HG02870 (cell line): Measurements from ENCODE around the gene PIK3IP1.
"Not testable (repeated sequence)": the region's sequence is repeated elsewhere in the genome, so short reads cannot be mapped to it uniquely, and the experiment has no call there.

Experiments used
- ATAC-seq: cut with Tn5 transposase; IDR thresholded peaks from one replicate; pipeline ENCODE4 v1.9.1; 2021; ENCODE audit warnings: mild to moderate bottlenecking, moderate library complexity; ENCODE audit not compliant: unreplicated experiment

PIK3IP1 gene, protein sequence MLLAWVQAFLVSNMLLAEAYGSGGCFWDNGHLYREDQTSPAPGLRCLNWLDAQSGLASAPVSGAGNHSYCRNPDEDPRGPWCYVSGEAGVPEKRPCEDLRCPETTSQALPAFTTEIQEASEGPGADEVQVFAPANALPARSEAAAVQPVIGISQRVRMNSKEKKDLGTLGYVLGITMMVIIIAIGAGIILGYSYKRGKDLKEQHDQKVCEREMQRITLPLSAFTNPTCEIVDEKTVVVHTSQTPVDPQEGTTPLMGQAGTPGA

DNA sequence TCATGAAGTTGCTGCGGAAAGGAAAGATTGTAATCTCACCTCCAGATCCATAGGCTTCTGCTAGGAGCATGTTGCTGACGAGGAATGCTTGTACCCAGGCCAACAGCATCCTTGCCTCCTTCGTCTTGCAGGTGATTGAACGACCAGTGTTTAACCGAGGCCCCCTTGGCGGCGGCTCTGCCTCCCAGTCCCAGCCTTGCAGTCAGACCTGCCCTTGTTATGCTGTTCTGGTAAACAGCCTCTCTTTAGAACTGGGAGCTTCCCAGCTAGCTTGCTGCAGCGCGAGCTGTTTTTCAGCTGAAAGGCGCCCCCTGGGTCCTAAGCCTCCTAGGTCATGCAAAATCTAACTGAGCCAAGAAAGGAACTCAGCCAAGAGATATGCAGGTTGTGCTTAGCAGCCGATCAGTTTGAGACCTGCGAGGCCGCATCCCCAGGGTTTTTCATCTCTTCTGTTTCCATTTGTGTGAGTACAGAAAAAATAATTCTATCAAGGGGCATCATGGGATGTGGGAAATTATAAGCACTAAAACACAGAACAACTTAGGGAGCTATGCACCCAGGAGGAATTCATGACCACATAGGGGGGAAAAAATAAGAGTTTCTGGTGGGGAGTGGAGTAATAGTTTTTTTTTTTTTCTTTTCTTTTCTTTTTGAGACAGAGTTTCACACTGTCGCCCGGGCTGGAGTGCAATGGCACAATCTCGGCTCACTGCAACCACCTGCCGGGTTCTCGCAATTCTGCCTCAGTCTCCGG, at the start of gene PIK3IP1:
TSS of gene PIK3IP1 (minus strand) at position 253 of the 754 bp plus-strand sequence. CDS start at position 109, 144 bp downstream.
- peak; percentile 33 for ATAC-seq

DNA sequence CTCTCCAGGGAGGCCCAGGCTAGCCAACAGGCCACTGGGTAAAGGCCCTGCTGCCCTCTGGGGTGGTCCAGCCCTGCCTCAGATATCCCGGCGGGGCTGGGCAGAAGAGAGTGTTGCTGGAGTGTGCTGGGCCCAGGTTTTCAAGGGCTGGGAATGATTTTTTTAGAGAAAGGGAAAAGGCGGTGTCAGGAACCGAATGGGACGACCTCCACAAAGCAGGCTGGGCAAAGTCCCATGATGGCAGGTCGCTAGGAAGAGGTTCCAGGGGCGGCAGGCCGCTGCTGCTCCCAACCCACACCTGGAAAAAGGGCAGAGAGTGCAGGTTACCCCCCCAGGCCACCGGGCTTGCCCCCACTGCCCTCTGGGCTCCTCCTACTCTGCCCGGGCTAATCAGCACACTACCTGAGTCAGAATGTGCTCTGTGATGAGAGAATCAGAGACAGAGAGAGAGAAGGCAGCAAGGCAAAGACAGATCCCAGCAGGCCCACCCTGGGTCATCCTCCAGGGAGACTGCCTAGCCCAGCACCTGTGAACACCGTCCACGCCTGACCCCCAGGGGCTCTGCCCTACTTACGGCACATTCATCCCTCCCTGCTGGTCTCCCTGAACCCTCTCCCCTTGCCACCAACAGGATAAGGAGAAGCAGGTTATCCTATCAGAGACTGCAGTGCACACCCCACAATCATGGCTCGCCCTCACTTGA, 49.2 kb upstream of the PIK3IP1 start:
- no peak for ATAC-seq

DNA sequence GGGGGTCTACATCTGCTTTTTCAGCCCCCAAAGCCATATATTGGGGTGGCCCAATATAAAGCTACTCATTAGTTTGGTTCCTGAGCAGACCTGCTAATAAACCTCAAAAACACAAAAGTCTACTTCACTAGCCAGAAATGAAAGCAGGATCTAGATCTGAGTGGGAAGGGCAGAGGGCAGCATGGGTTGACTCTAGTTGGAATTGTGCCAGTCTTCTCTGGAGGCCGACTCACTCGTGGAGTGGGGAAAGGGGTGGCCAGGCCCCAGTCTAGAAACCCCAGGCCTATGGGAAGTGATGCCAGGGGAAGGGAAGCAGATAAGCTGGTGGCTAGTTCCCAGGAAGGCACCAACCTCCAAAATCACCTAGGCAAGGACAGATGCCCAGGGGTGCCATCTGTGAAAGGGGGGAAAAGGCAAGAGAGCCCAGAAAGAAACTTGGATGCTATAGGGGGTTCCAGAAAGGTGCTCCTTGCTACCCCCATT, 48.5 kb upstream of the PIK3IP1 start:
- ATAC-seq: no peak

DNA sequence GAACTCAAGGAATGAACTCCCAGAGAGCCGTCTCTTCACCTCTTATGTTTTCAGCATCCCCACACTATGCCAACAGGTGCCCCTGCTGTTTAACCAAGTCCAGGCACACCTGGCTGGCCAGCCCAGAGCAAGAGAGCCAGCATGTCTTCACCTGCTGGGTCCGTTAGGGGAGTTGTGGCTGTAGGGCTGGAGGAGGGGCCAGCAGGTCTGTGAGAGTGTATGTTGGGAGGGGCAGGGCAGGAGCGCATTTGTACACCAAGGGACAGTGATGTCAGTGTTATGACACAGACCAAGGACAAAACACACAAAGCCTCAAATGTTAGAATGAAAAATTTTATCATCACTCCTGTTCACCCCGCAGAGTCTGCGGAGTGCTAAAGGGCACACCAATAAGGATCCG, 48.1 kb upstream of the PIK3IP1 start:
- no peak for ATAC-seq

DNA sequence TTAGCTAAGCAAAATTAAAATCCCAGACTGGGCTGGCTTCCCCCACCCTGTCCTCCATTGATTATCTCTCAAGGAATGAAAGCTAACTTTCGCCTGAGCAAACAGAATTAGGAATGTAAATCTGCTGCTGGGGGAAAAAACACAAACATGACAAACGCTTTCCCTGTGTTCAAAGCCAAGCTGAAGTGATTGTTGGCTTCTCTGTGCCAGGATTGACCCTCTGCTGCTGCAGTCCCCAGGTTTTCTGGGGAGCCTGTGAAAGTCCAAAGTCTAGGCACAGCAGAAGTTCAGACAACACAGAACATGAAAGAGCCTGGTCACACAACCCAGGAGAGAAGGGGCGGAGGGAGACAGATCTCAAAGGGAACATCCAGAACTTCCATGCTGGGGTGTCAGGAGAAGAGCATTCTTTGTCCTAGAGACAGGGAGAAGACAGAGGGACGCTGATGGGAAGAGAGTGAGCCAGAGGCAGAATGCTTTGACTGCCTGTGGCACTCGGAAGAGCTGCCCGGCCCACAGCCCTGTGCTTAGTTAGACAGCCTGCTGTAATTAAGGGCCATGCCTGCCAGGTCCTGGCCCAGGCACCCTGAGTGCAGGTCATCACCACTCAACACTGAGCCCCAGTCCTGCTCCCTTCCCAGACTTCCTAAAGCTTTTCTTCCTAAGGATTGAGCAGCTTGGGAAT, 47.0 kb upstream of the PIK3IP1 start:
- ATAC-seq: no peak

DNA sequence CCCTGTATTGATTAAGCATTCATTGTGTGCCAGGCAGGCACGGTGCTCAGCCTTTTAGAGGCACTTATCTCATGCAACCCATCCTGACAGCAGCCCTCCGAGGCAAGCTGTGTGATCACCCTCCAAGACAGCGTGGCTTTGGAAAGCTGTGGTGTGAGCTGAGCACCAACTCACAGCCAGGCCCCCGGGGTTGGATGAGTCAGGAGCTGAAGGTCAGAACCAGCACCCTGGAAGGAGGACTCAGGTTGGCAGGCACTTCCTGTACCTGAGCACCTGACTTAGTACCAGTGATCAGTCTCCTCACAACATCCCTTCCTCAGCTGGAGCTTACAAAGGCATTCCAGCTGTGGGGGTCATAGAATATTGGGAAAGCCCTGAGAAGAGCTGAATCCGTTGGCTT, 44.9 kb upstream of the PIK3IP1 start:
- ATAC-seq: no peak

DNA sequence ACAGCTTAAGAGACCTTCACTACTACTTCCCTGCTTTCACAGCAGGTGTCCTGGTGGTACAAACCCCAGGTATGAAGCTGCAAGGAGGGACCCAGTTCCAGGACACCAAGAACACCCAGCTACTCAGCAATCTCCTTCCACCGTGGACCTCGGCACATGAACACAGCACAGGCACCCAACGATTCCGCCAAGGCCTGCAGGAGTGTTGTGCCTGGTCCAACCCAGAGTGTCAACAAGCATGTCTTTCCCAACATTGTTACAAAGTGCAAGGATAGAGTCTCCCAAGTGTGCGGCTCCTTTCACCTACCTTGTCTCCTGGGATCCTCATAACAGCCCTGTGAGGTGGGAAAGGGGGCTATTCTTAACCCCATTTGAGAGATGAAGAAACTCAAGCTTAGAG, 42.0 kb upstream of the PIK3IP1 start:
- no peak for ATAC-seq

DNA sequence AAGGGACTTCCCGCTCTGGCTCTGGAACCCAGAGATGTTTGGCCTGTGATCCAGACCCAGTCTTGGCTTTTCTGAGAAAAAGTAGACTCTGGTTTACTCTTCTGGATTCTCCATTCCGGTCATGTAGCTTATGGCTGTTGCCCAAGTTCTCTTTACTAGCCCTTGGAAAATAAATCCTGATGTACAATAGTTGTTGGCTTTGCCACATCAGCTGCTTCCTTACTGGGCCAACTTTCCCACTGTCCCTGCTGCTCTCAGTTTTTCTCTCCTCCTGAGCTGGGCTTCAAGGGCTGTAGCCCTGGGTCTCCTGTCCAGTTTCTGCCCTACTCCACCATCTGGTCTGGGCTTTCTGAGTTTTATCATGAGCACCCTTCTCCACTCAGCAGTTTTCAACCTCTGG, 41.4 kb upstream of the PIK3IP1 start:
- no peak for ATAC-seq

DNA sequence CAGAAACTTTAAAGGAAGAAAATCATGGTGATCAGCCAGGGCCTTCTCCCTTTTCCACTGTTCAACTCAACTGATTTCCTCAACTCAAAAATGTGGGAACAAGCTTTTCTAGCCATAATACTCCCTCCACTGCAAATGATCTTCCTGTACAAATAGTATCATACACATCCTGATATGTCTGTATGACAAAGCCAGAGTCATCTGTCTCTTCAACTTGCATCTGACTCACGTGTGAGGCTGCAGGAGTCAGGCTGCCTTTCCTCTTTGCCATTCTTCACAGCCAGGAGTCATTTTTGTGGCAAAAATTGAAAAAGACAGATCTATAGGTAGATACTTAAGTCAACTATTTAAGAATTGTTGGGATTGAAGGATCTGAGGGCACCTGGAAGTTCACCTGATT, 40.6 kb upstream of the PIK3IP1 start:
- no peak for ATAC-seq

DNA sequence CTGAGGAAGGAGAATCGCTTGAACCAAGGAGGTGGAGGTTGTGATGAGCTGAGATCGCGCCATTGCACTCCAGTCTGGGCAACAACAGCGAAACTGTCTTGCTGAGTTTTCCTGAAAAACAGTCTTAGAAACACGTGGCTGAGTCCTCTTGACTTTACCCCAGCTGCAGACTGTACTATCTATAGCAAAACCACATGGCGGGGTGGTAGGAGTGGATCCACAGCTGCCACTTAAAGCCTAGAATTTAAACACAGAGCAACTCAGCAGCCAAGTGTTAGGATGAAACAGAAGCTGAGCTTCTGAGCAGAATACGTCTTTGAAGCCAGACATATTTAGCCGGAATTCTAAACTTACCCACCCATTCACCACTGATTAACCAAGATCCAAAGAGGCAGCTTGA, 39.7 kb upstream of the PIK3IP1 start:
- no peak for ATAC-seq

DNA sequence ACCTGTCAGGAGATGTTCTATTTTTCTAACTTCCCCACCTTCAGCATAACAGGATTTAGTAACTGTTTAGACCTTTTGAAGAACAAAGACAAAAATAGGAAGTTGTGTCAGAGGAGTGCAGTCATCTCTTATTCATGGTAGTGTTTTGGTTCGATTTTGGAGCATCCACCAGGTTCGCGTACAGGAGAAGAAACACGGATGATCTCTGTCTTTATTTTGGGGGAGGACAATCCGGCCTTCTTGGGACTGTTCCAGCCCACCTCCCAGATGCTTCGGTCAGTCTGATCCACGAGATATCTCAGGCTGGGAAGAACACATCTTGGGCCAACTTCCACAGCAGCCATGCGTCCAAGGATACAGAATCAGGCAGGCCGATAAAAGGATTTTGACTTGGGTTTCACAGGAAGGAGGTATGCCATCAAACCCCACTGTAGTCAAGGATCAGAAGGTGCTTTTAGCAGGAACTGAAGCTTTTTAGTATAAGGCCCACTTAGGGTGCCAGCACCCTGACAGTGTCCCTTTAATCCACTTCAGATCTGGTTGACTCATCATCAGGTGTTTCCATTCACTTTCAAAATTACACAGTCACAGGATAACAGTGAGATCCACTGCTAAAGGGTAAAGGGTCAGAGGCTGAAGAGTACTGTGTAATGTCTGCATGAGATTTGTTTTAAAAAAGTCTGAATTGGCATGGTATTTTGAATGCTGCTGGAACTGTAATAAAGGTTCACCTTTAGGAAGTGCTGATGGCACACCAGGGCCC, 37.3 kb upstream of the PIK3IP1 start:
- ATAC-seq: no peak

DNA sequence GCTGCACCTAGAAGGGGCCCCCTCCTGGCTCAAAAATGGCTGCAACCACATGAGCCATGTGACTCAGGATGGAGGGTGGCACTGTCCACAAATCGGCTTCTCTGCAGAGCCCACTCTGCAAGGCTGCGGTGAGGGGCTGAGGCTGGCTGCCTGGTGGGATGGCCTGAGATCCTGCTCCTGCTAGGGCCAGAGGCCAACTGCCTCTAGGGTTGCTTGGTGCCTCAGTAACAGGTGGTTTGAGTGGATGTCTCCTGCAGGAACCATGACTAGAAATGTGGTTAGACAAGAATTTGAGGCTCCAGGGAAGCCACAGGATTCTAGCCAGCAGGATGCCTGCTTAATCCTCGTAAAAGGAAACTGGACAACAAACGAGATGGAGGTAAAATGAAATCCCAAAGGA, 36.7 kb upstream of the PIK3IP1 start:
- ATAC-seq: no peak

DNA sequence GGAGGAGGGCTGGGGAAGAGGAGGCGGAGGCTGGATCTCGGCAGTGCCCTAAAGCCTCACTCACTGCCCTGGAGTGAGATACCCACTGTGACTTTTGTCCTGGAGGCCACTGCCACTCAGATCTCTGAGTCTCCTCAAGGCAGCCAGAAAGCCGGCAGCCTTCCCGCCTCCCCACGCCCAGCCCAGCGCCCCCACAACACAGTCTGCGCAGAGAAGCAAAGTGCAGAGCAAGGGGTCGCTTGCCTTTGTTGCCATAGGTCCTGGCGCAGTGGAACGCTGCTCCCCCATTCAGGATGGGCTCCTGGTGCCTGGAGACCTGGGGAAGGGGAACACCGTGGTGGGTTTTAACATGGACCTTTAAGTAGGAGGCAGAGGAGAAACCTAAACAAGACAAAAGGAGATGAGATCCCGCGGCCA, 36.3 kb upstream of the PIK3IP1 start:
- ATAC-seq: no peak

DNA sequence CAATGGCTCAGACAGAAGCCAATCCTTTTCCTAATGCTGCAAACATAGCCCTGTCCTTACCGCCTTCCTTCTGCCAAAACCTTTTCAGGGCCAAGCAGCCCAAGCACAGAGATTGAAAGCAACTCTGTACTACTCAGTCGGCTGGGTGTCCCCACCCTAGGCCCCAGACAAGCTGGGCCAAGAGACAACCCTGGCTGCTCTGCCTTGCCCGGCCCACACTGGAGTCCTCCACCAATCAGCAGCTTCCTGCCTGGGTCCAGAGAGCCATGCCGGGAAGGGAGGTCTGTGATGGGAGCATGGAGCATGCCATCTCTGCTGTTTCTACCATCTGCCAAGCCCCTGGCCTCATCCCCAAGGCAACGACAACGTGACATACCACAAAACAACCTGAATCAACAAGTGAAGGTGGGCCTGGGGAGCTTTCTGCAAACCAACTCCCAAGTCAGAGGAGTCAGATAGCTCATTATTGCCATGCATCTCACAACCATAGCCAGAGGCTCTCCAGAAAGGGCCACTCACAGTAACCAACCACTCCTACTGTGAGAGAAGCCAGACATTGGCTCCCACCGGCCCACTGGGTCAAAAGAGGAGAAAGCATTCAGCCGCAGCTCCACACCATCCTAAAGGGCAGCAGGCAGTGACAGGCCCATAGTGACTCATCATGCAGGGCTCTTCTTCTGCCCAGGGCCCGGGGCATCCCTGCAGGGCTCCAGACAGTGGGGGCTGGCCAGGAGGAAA, 35.7 kb upstream of the PIK3IP1 start:
- ATAC-seq: no peak

DNA sequence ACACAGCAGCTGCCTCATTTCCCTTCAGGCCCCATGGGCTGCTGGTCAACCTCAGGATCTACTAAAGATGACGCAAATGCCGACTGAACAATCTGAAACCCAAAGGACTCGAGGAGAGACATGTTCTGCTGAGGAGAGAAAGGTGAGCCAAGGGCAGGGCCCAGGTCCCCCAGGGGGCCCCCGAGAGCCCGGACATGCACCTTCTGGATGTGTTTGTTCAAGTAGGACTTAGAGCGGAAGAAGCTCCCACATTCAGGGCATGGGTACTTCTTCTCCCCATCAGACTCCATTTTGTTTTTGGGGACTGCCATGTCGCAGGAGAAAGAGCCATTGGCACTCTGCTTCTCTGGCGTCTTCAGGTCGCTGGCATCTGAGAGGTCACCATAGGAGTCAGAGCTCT, 34.6 kb upstream of the PIK3IP1 start:
- no peak for ATAC-seq

DNA sequence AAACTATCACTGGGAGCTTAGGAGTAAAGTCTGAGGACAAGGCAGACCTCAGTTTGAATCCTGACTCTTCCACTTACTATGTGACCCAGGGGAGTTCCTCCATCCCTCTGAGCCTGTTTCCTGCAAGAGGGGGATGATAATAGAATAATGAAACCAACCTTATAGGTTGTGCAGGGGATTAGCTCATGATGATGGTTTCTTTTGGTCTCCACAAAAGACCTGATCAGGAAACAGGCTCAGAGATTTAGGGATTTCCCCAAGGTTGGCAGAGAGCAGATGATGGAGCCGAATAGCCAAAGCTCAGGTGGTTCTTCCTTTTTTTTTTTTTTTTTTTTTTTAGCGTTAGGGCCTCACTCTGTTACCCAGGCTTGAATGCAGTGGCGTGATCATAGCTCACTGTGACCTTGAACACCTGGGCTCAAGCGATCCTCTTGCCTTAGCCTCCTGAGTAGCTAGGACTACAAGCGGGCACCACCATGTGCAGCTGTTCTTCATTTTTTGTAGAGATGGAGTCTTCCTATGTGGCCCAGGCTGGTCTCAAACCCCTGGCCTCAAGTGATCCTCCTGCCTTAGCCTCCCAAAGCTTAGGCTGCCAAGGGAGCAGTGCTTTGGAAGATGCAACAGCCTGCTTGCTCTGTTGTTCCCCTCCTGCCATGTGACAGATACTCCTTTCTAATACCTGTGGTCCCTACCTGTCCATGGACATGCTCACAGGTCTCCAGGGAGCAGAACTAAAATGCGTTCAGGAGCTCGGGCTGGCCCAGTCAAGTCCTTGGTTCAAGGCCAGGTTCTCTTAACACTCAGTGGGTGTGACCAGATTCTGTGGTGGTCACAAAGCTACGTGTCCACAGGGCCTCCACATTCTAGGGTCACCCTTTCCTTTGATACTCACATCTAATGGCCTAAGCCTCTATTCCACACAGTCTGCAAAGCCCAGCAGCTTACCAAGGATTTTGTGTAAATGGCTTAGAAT, 31.6 kb upstream of the PIK3IP1 start:
- ATAC-seq: no peak

DNA sequence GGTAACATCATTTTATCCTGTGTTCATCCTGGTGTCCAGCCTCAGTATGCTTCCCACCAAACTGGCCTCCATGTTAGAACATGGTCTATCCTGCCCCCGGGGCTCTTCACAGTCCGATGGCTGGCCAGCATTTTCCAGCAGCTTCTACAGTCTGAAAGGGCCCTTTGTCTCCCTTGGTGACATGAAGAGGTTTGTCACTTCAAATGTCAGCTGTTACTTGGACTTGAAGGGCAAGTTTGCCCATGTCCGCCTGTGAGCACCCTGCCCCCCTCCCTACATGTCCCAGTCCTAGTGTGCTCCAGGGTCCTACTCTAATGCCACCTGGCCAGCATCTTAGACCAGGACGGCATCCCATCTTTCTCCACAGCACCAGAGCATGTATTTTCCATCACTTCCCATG, 29.1 kb upstream of the PIK3IP1 start:
- no peak for ATAC-seq

DNA sequence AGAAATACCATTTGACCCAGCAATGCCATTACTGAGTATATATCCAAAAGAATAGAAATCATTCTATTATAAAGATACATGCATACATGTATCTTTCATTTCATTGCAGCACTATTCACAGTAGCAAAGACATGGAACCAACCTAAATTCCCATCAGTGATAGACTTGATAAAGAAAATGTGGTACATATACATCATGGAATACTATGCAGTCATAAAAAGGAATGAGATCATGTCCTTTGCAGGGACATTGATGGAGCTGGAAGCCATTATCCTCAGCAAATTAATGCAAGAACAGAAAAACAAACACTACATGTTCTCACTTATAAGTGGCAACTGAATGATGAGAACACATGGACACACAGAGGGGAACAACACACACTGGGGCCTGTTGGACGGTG, 21.9 kb upstream of the PIK3IP1 start:
- ATAC-seq: not testable (repeated sequence)
